Measurements from ENCODE around the gene SENP3.
A peak's percentile ranks its signal among the peaks of the same experiment; 100 is the strongest.

Gene SENP3

DNA sequence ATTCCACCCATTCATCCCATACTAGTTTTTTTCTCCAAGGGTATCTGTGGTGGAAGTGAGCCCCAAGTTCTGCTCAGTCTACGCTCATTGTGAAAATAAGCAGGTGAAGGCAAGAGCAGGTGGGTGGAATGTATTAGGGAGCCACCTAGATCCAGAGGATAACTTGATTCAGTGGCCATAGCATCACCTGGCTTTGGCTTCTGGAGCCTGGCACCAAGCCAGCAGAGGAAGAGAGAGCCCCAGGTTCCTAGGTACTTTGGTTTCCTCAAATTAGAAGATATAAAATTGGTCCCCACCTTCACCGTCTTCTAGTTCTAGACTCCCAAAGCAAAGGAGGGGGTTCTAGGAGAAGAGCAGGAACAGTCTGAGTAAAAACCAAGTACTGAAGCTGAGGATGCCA lies 48.9 kb downstream of the SENP3 start:
- FAIRE-seq (no peak), DNase-seq (ENCODE audit: insufficient read length, low spot score) (no peak)
- TF ChIP-seq, protein P1, sequence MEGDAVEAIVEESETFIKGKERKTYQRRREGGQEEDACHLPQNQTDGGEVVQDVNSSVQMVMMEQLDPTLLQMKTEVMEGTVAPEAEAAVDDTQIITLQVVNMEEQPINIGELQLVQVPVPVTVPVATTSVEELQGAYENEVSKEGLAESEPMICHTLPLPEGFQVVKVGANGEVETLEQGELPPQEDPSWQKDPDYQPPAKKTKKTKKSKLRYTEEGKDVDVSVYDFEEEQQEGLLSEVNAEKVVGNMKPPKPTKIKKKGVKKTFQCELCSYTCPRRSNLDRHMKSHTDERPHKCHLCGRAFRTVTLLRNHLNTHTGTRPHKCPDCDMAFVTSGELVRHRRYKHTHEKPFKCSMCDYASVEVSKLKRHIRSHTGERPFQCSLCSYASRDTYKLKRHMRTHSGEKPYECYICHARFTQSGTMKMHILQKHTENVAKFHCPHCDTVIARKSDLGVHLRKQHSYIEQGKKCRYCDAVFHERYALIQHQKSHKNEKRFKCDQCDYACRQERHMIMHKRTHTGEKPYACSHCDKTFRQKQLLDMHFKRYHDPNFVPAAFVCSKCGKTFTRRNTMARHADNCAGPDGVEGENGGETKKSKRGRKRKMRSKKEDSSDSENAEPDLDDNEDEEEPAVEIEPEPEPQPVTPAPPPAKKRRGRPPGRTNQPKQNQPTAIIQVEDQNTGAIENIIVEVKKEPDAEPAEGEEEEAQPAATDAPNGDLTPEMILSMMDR (IDR thresholded peaks at IDR 0.05; ENCODE audit: insufficient read depth, missing control alignments) = no peak

DNA sequence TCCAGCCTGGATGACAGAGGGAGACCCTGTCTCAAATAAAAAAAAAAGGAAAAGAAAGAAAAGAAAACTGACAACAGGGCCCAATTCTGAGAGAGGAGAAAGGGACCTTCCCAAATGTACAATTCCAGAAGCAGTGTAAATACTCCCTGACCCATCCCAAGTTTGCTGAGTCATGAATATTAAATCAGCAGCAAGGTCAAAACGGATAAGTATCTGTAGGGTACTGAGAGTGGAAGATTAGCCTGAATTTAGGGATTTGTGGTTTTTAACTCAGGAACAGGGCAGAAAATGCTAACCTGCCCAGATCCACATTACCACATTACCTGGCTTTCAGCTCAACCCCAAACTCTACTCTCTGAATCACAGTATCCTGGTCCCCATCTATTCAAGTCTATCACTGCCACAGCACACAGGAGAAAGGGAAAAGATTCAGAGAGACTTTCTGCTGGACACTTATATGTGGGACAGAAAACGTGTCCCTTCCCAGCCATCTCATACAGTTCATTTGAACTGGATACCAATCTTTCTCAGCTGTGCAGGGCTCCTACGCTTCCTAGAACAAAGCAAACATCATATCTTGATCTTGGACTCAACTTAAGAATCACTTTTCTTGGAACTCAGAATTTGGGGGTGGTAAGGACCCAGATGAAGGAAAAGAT lies 50.0 kb downstream of the SENP3 start:
- TF ChIP-seq, protein P1 (IDR thresholded peaks at IDR 0.05; ENCODE audit: insufficient read depth, missing control alignments) = no peak
- FAIRE-seq = no peak
- DNase-seq (ENCODE audit: insufficient read length, low spot score) = no peak

DNA sequence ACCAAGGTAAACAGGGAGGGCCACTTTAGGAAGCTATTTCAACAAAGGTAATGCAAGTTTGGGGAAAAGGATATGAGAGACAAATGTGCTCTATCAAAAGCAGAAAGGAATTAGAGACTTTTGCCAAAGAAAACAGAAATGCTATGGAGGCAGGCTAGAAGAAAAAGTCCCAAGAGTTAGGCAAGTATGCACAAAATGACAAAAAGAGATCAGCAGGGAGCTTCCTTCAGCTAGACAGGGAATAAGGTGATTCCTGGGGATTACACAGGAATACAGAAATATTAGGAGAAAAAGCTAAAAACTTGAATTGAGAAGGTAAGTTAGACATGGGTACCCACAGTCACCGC lies 50.5 kb downstream of the SENP3 start:
- FAIRE-seq (no peak), DNase-seq (ENCODE audit: insufficient read length, low spot score) (no peak)
- TF ChIP-seq, protein P1 (IDR thresholded peaks at IDR 0.05; ENCODE audit: insufficient read depth, missing control alignments) = no peak

DNA sequence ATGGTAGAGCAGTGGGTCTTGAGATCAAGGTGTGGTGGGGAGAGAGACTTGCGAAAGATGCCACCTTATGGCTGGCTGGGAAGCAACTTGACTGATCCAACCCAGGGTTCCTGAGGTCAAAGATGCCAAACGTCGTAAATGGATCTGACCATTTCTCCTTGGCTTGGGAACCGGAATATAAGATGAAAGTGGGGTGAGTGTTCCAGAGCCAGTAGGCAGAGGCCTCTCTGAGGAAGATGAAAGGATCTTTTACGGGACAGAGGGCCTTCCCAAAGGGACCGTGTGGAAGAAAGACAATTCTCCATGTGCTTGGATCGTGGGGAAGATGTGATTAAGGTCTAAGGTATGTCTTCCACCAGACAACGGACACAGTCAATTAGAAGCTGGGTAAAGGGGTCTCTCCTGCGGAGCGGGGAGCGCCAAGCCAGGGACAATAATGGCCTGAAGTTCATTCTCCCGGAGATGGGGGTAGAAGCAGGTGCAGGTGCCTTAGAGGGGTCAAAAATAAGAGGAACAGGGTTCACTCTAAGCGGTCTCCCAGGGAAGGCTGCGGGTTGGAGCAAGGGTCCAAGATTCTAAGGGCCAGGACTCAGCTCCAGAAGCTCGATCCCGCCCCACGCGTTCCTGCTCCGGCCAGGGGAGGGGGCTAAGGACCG lies 52.2 kb downstream of the SENP3 start:
- TF ChIP-seq, protein P1 (IDR thresholded peaks at IDR 0.05; ENCODE audit: insufficient read depth, missing control alignments) = no peak
- no peak for FAIRE-seq

DNA sequence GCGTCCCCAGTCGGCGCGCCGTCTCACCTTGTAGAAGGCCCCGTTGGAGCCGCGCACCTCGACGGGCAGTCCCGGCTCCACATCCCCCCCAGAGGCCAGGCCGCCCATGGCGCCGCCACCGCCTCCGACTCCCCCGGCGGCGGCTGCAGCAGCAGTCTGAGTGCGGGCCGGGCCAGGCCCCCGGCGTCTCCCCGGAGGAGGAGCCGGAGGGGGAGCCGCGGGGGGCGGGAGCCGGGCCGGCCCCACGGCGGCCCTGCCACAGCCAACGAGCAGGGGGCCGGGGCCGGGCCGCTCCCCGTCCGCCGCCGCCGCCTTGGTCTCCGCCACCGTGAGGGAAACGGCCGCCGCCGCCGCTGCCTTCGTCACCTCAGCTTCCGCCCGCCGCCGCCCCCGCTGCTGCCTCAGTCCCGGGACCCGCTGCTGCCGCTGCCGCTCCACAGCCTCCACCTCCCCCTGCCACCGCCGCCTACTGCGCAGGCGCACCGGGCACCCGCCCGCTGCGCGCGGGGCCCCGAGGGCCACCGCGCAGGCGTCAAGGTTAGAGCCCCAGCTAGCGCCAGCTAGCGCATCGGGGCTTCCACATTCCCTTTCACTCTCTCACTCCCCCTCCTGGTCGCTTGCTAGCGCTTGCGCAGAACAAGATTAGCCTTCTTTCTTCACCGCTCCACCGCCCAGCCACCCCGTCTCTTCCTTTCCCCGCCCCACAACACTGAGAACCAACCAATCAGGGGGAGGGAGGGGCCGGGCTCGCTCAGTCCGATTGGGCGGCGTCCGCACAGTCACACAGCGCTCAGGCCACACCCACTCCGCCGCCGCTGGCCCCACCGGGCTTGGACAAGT lies 52.9 kb downstream of the SENP3 start, which contains the start of gene FXR2:
Gene FXR2 (minus strand): TSS at position 473 of the 840 bp plus-strand sequence. CDS start 365 bp downstream, at position 108.
- TF ChIP-seq, protein P1 (IDR thresholded peaks at IDR 0.05; ENCODE audit: insufficient read depth, missing control alignments) = peak; percentile 40
- FAIRE-seq (no peak), DNase-seq (ENCODE audit: insufficient read length, low spot score) (peak; percentile 94)

More for the DNA sequence above, 52.2 kb downstream of the SENP3 start:
- DNase-seq (ENCODE audit: insufficient read length, low spot score) = no peak

DNA sequence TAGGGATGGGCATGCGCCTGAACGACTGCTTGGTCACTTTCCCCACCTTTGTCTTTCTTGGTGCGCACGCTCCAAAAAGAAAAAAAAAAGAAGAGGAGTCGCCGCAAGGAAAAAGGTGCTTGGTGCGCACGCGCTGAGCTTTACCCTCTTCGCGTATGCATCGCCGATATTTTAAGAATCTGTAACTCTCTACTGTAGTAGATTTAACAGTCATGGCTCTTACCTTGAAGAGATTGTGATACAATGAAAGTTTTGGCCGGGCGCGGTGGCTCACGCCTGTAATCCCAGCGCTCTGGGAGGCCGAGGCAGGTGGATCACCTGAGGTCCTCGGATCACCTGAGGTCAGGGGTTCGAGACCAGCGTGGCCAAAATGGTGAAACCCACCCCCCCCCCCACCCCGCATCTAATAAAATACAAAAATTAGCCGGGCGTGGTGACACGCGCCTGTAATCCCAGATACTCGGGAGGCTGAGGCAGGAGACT lies 53.6 kb downstream of the SENP3 start:
- FAIRE-seq (no peak), DNase-seq (ENCODE audit: insufficient read length, low spot score) (no peak)
- TF ChIP-seq, protein P1 (IDR thresholded peaks at IDR 0.05; ENCODE audit: insufficient read depth, missing control alignments) = no peak

Measured in D721Med (cell line).